ENCODE data around the gene ARL2. TPM values are rescaled to one million over a fixed set of nuclear protein-coding genes. Genes with fewer than 3 reads are reported as not detected.
A peak's percentile ranks its signal among the peaks of the same experiment; 100 is the strongest.

ARL2 gene
- total RNA-seq, 1 experiment from 2014 or later: 96.8 TPM

DNA sequence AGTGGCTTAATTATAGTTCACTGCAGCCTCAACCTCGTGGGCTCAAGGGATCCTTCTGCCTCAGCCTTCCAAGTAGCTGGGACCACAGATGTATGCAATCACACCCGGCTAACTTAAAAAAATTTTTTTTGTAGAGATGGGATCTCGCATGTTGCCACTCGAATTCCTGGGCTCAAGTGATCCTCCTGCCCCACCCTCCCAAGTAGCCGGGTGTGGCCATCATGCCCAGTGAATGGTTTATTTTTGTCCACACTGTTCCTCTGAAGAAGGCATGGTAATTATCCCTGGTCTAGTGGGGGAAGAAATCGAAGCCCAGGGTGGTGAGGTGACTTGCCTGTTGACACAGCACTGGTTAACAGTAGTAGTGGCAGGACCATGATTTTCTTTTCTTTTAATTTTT lies 28.9 kb downstream of the ARL2 start:
- H3K4me1 Mint-ChIP-seq (ENCODE audit: insufficient read depth, unreplicated experiment): peaks cover 10% of the 10 kb centered on the region

DNA sequence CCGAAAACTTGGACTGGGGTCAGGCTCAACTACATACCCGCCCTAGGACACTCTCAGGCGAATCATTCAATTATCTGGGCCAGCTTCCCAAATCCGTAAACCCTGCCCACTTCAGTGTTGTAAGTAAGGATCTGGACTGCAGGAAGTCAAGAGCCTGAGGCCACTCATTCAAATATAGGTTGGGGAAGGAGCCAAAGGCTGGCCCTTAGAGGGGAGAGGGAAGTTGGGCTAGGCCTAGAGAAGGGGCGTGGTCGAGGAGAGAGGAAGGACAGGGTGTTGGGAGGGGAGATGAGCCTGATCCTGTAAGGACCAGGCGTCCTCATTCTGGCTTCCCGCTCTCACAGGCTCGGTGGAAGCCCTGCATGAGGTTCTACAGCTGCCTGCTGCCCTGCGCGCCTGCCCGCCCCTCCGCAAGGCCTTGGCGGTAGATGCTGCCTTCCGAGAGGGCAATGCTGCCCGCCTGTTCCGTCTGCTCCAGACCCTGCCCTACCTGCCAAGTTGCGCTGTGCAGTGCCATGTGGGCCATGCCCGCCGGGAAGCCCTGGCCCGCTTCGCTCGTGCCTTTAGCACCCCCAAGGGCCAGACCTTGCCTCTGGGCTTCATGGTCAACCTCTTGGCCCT lies 30.0 kb downstream of the ARL2 start:
- Mint-ChIP-seq H3K4me1 (ENCODE audit: insufficient read depth, unreplicated experiment) (peaks cover 10% of the 10 kb centered on the region), H3K36me3 (ENCODE audit: insufficient read depth, unreplicated experiment) (peaks cover 19% of the 10 kb centered on the region), H3K4me3 (ENCODE audit: unreplicated experiment) (no peak overlapping the region), H3K27ac (ENCODE audit: low read depth, unreplicated experiment) (no peak overlapping the region), H3K27me3 (ENCODE audit: insufficient read depth, unreplicated experiment) (no peaks in the 10 kb centered on the region), H3K9me3 (ENCODE audit: unreplicated experiment) (no peaks in the 10 kb centered on the region)
- TF ChIP-seq, protein P1, sequence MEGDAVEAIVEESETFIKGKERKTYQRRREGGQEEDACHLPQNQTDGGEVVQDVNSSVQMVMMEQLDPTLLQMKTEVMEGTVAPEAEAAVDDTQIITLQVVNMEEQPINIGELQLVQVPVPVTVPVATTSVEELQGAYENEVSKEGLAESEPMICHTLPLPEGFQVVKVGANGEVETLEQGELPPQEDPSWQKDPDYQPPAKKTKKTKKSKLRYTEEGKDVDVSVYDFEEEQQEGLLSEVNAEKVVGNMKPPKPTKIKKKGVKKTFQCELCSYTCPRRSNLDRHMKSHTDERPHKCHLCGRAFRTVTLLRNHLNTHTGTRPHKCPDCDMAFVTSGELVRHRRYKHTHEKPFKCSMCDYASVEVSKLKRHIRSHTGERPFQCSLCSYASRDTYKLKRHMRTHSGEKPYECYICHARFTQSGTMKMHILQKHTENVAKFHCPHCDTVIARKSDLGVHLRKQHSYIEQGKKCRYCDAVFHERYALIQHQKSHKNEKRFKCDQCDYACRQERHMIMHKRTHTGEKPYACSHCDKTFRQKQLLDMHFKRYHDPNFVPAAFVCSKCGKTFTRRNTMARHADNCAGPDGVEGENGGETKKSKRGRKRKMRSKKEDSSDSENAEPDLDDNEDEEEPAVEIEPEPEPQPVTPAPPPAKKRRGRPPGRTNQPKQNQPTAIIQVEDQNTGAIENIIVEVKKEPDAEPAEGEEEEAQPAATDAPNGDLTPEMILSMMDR (IDR thresholded peaks at IDR 0.05; ENCODE audit: unreplicated experiment): no peak
- BruUV-seq (replicated peaks): no TSS peak
- POLR2A ChIA-PET: interaction anchor here (0.6 to 1.5 kb wide), 2 partner anchors 40 to 138 kb away, joined by 3 read pairs; partner anchors contain the start of genes CAPN1, CDCA5 and ZFPL1
- CTCF ChIA-PET: interaction anchor here (0.6 to 1.1 kb wide), 2 partner anchors 20 to 31 kb away, joined by 3 to 4 read pairs; no protein-coding TSS in a partner anchor
- DNase-seq (ENCODE audit: unreplicated experiment): peak; percentile 47
- intact Hi-C loops (cut with micrococcal nuclease): loop anchor here (5.0 kb wide), 1 partner anchor 38 kb away; the partner anchor contains the start of genes CDCA5 and ZFPL1

More for the DNA sequence above, 28.9 kb downstream of the ARL2 start:
- no peak for DNase-seq (ENCODE audit: unreplicated experiment)
- intact Hi-C loops (cut with micrococcal nuclease): loop anchor here (5.0 kb wide), 1 partner anchor 39 kb away; the partner anchor contains the start of genes CDCA5 and ZFPL1
- no peaks in the 10 kb centered on the region for H3K9me3 Mint-ChIP-seq (ENCODE audit: unreplicated experiment)
- no peaks in the 10 kb centered on the region for H3K27me3 Mint-ChIP-seq (ENCODE audit: insufficient read depth, unreplicated experiment)
- H3K36me3 Mint-ChIP-seq (ENCODE audit: insufficient read depth, unreplicated experiment): peaks cover 19% of the 10 kb centered on the region
- H3K27ac Mint-ChIP-seq (ENCODE audit: low read depth, unreplicated experiment): no peak overlapping the region
- CTCF ChIA-PET: interaction anchor here (1.1 kb wide), 1 partner anchor 52 kb away, joined by 4 read pairs; no protein-coding TSS in a partner anchor
- no TSS peak for BruUV-seq (replicated peaks)
- POLR2A ChIA-PET: interaction anchor here (0.8 to 1.6 kb wide), 5 partner anchors 10 to 139 kb away, joined by 3 to 4 read pairs (median 3); partner anchors contain the start of genes CAPN1 and MRPL49
- H3K4me3 Mint-ChIP-seq (ENCODE audit: unreplicated experiment): peak overlapping the region; percentile 89
- TF ChIP-seq, protein P1 (IDR thresholded peaks at IDR 0.05; ENCODE audit: unreplicated experiment): no peak

DNA sequence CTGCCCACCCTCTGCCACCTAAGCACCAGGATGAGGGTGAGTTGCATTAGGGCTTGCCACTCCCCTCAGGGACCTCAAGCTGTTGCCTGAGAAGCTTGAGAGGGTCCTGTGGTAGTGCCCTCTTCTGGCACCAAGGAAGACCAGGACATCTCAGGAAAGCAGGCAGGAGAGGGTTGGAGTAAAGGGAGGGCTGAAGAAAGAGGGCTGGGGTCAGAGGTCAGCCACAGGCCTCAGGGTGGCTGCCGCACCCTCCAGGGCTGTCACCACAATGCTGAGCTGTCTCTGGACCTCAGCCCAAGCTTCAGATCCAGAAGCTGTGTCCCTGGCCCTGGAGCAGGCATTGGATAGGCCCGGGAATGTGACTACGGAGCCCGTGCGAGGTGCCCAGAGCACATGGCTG lies 31.1 kb downstream of the ARL2 start:
- intact Hi-C loops (cut with micrococcal nuclease): no loop called here
- no peak for DNase-seq (ENCODE audit: unreplicated experiment)
- POLR2A ChIA-PET: interaction anchor here (0.7 to 0.9 kb wide), 2 partner anchors 51 to 1398 kb away, joined by 5 read pairs; partner anchors contain the start of gene VPS51
- H3K9me3 Mint-ChIP-seq (ENCODE audit: unreplicated experiment): no peaks in the 10 kb centered on the region
- no peaks in the 10 kb centered on the region for H3K27me3 Mint-ChIP-seq (ENCODE audit: insufficient read depth, unreplicated experiment)
- CTCF ChIA-PET: interaction anchor here (1.4 kb wide), 1 partner anchor 31 kb away, joined by 4 read pairs; no protein-coding TSS in a partner anchor
- H3K4me1 Mint-ChIP-seq (ENCODE audit: insufficient read depth, unreplicated experiment): peaks cover 10% of the 10 kb centered on the region
- TF ChIP-seq, protein P1 (IDR thresholded peaks at IDR 0.05; ENCODE audit: unreplicated experiment): no peak
- H3K36me3 Mint-ChIP-seq (ENCODE audit: insufficient read depth, unreplicated experiment): peaks cover 19% of the 10 kb centered on the region
- H3K4me3 Mint-ChIP-seq (ENCODE audit: unreplicated experiment): no peak overlapping the region
- BruUV-seq (replicated peaks): no TSS peak
- no peak overlapping the region for H3K27ac Mint-ChIP-seq (ENCODE audit: low read depth, unreplicated experiment)

DNA sequence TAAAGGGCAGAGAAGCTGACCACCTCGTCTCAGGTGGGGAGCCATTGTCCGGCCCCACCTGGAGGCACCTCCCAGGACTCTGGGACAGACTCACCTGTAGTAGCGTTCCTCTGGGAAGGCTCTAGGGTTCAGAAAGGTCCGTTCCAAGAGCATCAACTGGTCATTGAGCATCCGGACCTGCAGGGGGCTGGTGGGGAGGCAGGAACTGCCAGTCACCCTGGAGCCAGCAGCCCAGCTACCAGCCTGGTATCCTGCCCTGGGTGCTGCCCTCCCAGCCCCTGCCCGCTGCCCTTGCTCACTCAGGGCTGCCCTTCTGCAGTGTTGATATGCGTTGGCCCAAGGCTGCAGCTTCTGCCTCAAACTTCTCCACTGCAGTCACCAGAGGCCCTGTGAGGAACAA lies 31.8 kb downstream of the ARL2 start:
- BruUV-seq (replicated peaks): no TSS peak
- intact Hi-C loops (cut with micrococcal nuclease): no loop called here
- H3K9me3 Mint-ChIP-seq (ENCODE audit: unreplicated experiment): no peaks in the 10 kb centered on the region
- no peak for DNase-seq (ENCODE audit: unreplicated experiment)
- H3K36me3 Mint-ChIP-seq (ENCODE audit: insufficient read depth, unreplicated experiment): peaks cover 19% of the 10 kb centered on the region
- ChIA-PET POLR2A (interaction anchor here (0.9 kb wide), 1 partner anchor 51 kb away, joined by 5 read pairs; the partner anchor contains the start of gene VPS51), CTCF (interaction anchor here (1.4 kb wide), 1 partner anchor 30 kb away, joined by 4 read pairs; no protein-coding TSS in a partner anchor)
- no peak overlapping the region for H3K4me3 Mint-ChIP-seq (ENCODE audit: unreplicated experiment)
- no peaks in the 10 kb centered on the region for H3K27me3 Mint-ChIP-seq (ENCODE audit: insufficient read depth, unreplicated experiment)
- H3K4me1 Mint-ChIP-seq (ENCODE audit: insufficient read depth, unreplicated experiment): peaks cover 10% of the 10 kb centered on the region
- TF ChIP-seq, protein P1 (IDR thresholded peaks at IDR 0.05; ENCODE audit: unreplicated experiment): no peak
- no peak overlapping the region for H3K27ac Mint-ChIP-seq (ENCODE audit: low read depth, unreplicated experiment)

All from MCF 10A (cell line).